Placental epithelial cell (primary cell): ENCODE measurements around the gene XAGE1A. TPM values are rescaled to one million over a fixed set of nuclear protein-coding genes. Genes with fewer than 3 reads are reported as not detected.

Experiments
- small RNA-seq: library from RNA; depleted of rRNA; stranded (forward); fragments of <200 nt; gene quantifications from one replicate; pipeline ENCODE3, GENCODE V24; 2012
- total RNA-seq: library from RNA; depleted of rRNA; stranded (reverse); fragments of >200 nt; gene quantifications from 2 replicates; pipeline ENCODE4 v1.2.3, GENCODE V29; 2012

The XAGE1A gene
- not detected in 2 replicates for total RNA-seq

GRCh38 chrX:52495545-52496418 lies at the start of gene XAGE1A:
TSS of gene XAGE1A (plus strand) at chrX:52495808. CDS start at chrX:52497362, 1,554 bp downstream.

GRCh38 chrX:52516987-52517325 lies 21.3 kb downstream of the XAGE1A start, which contains the start of gene XAGE1B:
TSS of gene XAGE1B (minus strand) at chrX:52517063. CDS start at chrX:52515527, 1,536 bp downstream.

Small RNA genes within 50 kb of the gene (small RNA-seq; reads per million reads assigned to genes)
- gene BX510359.8: not detected
- gene RBM22P7: not detected

Other genes with a start within 250 kb of the XAGE1A start
- gene XAGE2, start 126.8 kb upstream of the XAGE1A start, total RNA-seq: 23.6 and 27.9 TPM in 2 replicates
- gene XAGE1B, start 21.3 kb downstream of the XAGE1A start, total RNA-seq: not detected in 2 replicates
- gene SSX7, start 159.1 kb downstream of the XAGE1A start, total RNA-seq: not detected in 2 replicates
- not detected in 2 replicates for gene SSX2, start 211.4 kb downstream of the XAGE1A start, total RNA-seq